ENCODE results near the gene OR5L2. TPM values are rescaled to one million over a fixed set of nuclear protein-coding genes. Genes with fewer than 3 reads are reported as not detected.

The OR5L2 gene
- total and polyA plus RNA-seq, 9 of the 15 experiments (the other 6 are each of a cell fraction or from before 2014, with no cell fraction given), result not detected

Small RNAs within 50 kb of the gene (small RNA-seq; reads per million reads assigned to genes)
- gene AC036111.3, result not detected

Other genes starting within 250 kb of the OR5L2 start
Only the 7 nearest of the 15 such genes appear.
- gene OR5D13, start 53.8 kb upstream of the OR5L2 start, total RNA-seq (2014; rRNA removed), result not detected in 2 replicates
- not detected in 2 replicates for gene OR5D13, start 53.8 kb upstream of the OR5L2 start, total RNA-seq (2014; rRNA removed; fragmentation: Illumina TruSeq; extraction: Trizol)
- not detected in 2 replicates for gene OR5D13, start 53.8 kb upstream of the OR5L2 start, total RNA-seq (2015; rRNA removed; fragmentation: Illumina TruSeq; extraction: Trizol)
- not detected in 2 replicates for gene OR5D13, start 53.8 kb upstream of the OR5L2 start, total RNA-seq (2021)
- not detected in 2 replicates for gene OR5D13, start 53.8 kb upstream of the OR5L2 start, polyA plus RNA-seq (2011; rRNA removed)
- not detected in 2 replicates for gene OR5D13, start 53.8 kb upstream of the OR5L2 start, polyA plus RNA-seq (2014; fragmentation: Illumina TruSeq; extraction: Trizol)
- gene OR5D13, start 53.8 kb upstream of the OR5L2 start, polyA plus RNA-seq (2014; fragmentation: Nextera tagmentation; extraction: Ambion mirVana), result not detected
- not detected in 2 replicates for gene OR5D13, start 53.8 kb upstream of the OR5L2 start, polyA plus RNA-seq (2014; rRNA removed)
- gene OR5D14, start 31.7 kb upstream of the OR5L2 start, total RNA-seq (2014; rRNA removed), result not detected in 2 replicates
- gene OR5D14, start 31.7 kb upstream of the OR5L2 start, total RNA-seq (2014; rRNA removed; fragmentation: Illumina TruSeq; extraction: Trizol), result not detected in 2 replicates
- not detected in 2 replicates for gene OR5D14, start 31.7 kb upstream of the OR5L2 start, total RNA-seq (2015; rRNA removed; fragmentation: Illumina TruSeq; extraction: Trizol)
- gene OR5D14, start 31.7 kb upstream of the OR5L2 start, total RNA-seq (2021), result not detected in 2 replicates
- gene OR5D14, start 31.7 kb upstream of the OR5L2 start, polyA plus RNA-seq (2011; rRNA removed), result not detected in 2 replicates
- not detected in 2 replicates for gene OR5D14, start 31.7 kb upstream of the OR5L2 start, polyA plus RNA-seq (2014; fragmentation: Illumina TruSeq; extraction: Trizol)
- not detected for gene OR5D14, start 31.7 kb upstream of the OR5L2 start, polyA plus RNA-seq (2014; fragmentation: Nextera tagmentation; extraction: Ambion mirVana)
- not detected in 2 replicates for gene OR5D14, start 31.7 kb upstream of the OR5L2 start, polyA plus RNA-seq (2014; rRNA removed)
- not detected in 2 replicates for gene OR5L1, start 15.9 kb upstream of the OR5L2 start, total RNA-seq (2014; rRNA removed)
- not detected in 2 replicates for gene OR5L1, start 15.9 kb upstream of the OR5L2 start, total RNA-seq (2014; rRNA removed; fragmentation: Illumina TruSeq; extraction: Trizol)
- not detected in 2 replicates for gene OR5L1, start 15.9 kb upstream of the OR5L2 start, total RNA-seq (2015; rRNA removed; fragmentation: Illumina TruSeq; extraction: Trizol)
- gene OR5L1, start 15.9 kb upstream of the OR5L2 start, total RNA-seq (2021), result not detected in 2 replicates
- not detected in 2 replicates for gene OR5L1, start 15.9 kb upstream of the OR5L2 start, polyA plus RNA-seq (2011; rRNA removed)
- not detected in 2 replicates for gene OR5L1, start 15.9 kb upstream of the OR5L2 start, polyA plus RNA-seq (2014; fragmentation: Illumina TruSeq; extraction: Trizol)
- gene OR5L1, start 15.9 kb upstream of the OR5L2 start, polyA plus RNA-seq (2014; fragmentation: Nextera tagmentation; extraction: Ambion mirVana), result not detected
- gene OR5L1, start 15.9 kb upstream of the OR5L2 start, polyA plus RNA-seq (2014; rRNA removed), result not detected in 2 replicates
- not detected in 2 replicates for gene OR5D18, start 7.6 kb upstream of the OR5L2 start, total RNA-seq (2014; rRNA removed)
- not detected in 2 replicates for gene OR5D18, start 7.6 kb upstream of the OR5L2 start, total RNA-seq (2014; rRNA removed; fragmentation: Illumina TruSeq; extraction: Trizol)
- not detected in 2 replicates for gene OR5D18, start 7.6 kb upstream of the OR5L2 start, total RNA-seq (2015; rRNA removed; fragmentation: Illumina TruSeq; extraction: Trizol)
- not detected in 2 replicates for gene OR5D18, start 7.6 kb upstream of the OR5L2 start, total RNA-seq (2021)
- gene OR5D18, start 7.6 kb upstream of the OR5L2 start, polyA plus RNA-seq (2011; rRNA removed), result not detected in 2 replicates
- gene OR5D18, start 7.6 kb upstream of the OR5L2 start, polyA plus RNA-seq (2014; fragmentation: Illumina TruSeq; extraction: Trizol), result not detected in 2 replicates
- not detected for gene OR5D18, start 7.6 kb upstream of the OR5L2 start, polyA plus RNA-seq (2014; fragmentation: Nextera tagmentation; extraction: Ambion mirVana)
- gene OR5D18, start 7.6 kb upstream of the OR5L2 start, polyA plus RNA-seq (2014; rRNA removed), result not detected in 2 replicates
- not detected in 2 replicates for gene OR5D16, start 11.5 kb downstream of the OR5L2 start, total RNA-seq (2014; rRNA removed)
- not detected in 2 replicates for gene OR5D16, start 11.5 kb downstream of the OR5L2 start, total RNA-seq (2014; rRNA removed; fragmentation: Illumina TruSeq; extraction: Trizol)
- not detected in 2 replicates for gene OR5D16, start 11.5 kb downstream of the OR5L2 start, total RNA-seq (2015; rRNA removed; fragmentation: Illumina TruSeq; extraction: Trizol)
- gene OR5D16, start 11.5 kb downstream of the OR5L2 start, total RNA-seq (2021), result not detected in 2 replicates
- not detected in 2 replicates for gene OR5D16, start 11.5 kb downstream of the OR5L2 start, polyA plus RNA-seq (2011; rRNA removed)
- gene OR5D16, start 11.5 kb downstream of the OR5L2 start, polyA plus RNA-seq (2014; fragmentation: Illumina TruSeq; extraction: Trizol), result not detected in 2 replicates
- gene OR5D16, start 11.5 kb downstream of the OR5L2 start, polyA plus RNA-seq (2014; fragmentation: Nextera tagmentation; extraction: Ambion mirVana), result not detected
- not detected in 2 replicates for gene OR5D16, start 11.5 kb downstream of the OR5L2 start, polyA plus RNA-seq (2014; rRNA removed)
- not detected in 2 replicates for gene TRIM51, start 56.1 kb downstream of the OR5L2 start, total RNA-seq (2014; rRNA removed)
- not detected in 2 replicates for gene TRIM51, start 56.1 kb downstream of the OR5L2 start, total RNA-seq (2014; rRNA removed; fragmentation: Illumina TruSeq; extraction: Trizol)
- not detected in 2 replicates for gene TRIM51, start 56.1 kb downstream of the OR5L2 start, total RNA-seq (2015; rRNA removed; fragmentation: Illumina TruSeq; extraction: Trizol)
- gene TRIM51, start 56.1 kb downstream of the OR5L2 start, total RNA-seq (2021), result not detected in 2 replicates
- not detected in 2 replicates for gene TRIM51, start 56.1 kb downstream of the OR5L2 start, polyA plus RNA-seq (2011; rRNA removed)
- gene TRIM51, start 56.1 kb downstream of the OR5L2 start, polyA plus RNA-seq (2014; fragmentation: Illumina TruSeq; extraction: Trizol), result not detected in 2 replicates
- gene TRIM51, start 56.1 kb downstream of the OR5L2 start, polyA plus RNA-seq (2014; fragmentation: Nextera tagmentation; extraction: Ambion mirVana), result not detected
- gene TRIM51, start 56.1 kb downstream of the OR5L2 start, polyA plus RNA-seq (2014; rRNA removed), result not detected in 2 replicates
- gene OR5W2, start 87.4 kb downstream of the OR5L2 start, total RNA-seq (2014; rRNA removed), result not detected in 2 replicates
- not detected in 2 replicates for gene OR5W2, start 87.4 kb downstream of the OR5L2 start, total RNA-seq (2014; rRNA removed; fragmentation: Illumina TruSeq; extraction: Trizol)
- not detected in 2 replicates for gene OR5W2, start 87.4 kb downstream of the OR5L2 start, total RNA-seq (2015; rRNA removed; fragmentation: Illumina TruSeq; extraction: Trizol)
- not detected in 2 replicates for gene OR5W2, start 87.4 kb downstream of the OR5L2 start, total RNA-seq (2021)
- not detected in 2 replicates for gene OR5W2, start 87.4 kb downstream of the OR5L2 start, polyA plus RNA-seq (2011; rRNA removed)
- not detected in 2 replicates for gene OR5W2, start 87.4 kb downstream of the OR5L2 start, polyA plus RNA-seq (2014; fragmentation: Illumina TruSeq; extraction: Trizol)
- not detected for gene OR5W2, start 87.4 kb downstream of the OR5L2 start, polyA plus RNA-seq (2014; fragmentation: Nextera tagmentation; extraction: Ambion mirVana)
- gene OR5W2, start 87.4 kb downstream of the OR5L2 start, polyA plus RNA-seq (2014; rRNA removed), result not detected in 2 replicates